Suprapubic skin (tissue), 4 donors: ENCODE data around the gene RMDN3. TPM values are rescaled to one million over a fixed set of nuclear protein-coding genes. Genes with fewer than 3 reads are reported as not detected.
A peak's percentile ranks its signal among the peaks of the same experiment; 100 is the strongest.

Experiments used
- DNase-seq, 2 donors: peaks; one replicate each; pipeline ENCODE4 v3.0.0-alpha.2; 2019; ENCODE audit warnings: low spot score in 2 of 2
- H3K27ac ChIP-seq: fragments of 200-600 bp; sonication (generic); one replicate; pipeline ENCODE4 v1.5.1; 2019
- H3K27me3 ChIP-seq: fragments of 200-600 bp; sonication (generic); one replicate; pipeline ENCODE4 v1.5.1; 2019
- H3K36me3 ChIP-seq: fragments of 200-600 bp; sonication (generic); one replicate; pipeline ENCODE4 v1.5.1; 2019
- H3K4me1 ChIP-seq: fragments of 200-600 bp; sonication (generic); one replicate; pipeline ENCODE4 v1.5.1; 2019
- H3K4me3 ChIP-seq: fragments of 200-600 bp; sonication (generic); one replicate; pipeline ENCODE4 v1.5.1; 2019; ENCODE audit warnings: mild to moderate bottlenecking
- H3K9me3 ChIP-seq: fragments of 200-600 bp; sonication (generic); one replicate; pipeline ENCODE4 v1.5.1; 2019
- CTCF ChIP-seq, 2 donors: fragments of 200-600 bp in 1 of 2; fragments of 450-650 bp in 1 of 2; sonication (generic) in 1 of 2; IDR thresholded peaks; one replicate each; pipeline ENCODE4 v1.5.1; 2016 to 2019; ENCODE audit warnings: antibody characterized with exemption in 2 of 2, mild to moderate bottlenecking in 1 of 2, moderate library complexity in 1 of 2
- EP300 ChIP-seq: sonication (generic); formaldehyde crosslinking; IDR thresholded peaks from one replicate; pipeline ENCODE4 v1.6.1; 2017; ENCODE audit warnings: antibody characterized with exemption
- POLR2A ChIP-seq, 2 donors: fragments of 450-650 bp; IDR thresholded peaks; one replicate each; pipeline ENCODE4 v1.6.1; 2017; ENCODE audit warnings: antibody characterized with exemption in 2 of 2, mild to moderate bottlenecking in 2 of 2, moderate library complexity in 2 of 2
- POLR2AphosphoS5 ChIP-seq, 3 donors: sonication (generic); formaldehyde crosslinking; IDR thresholded peaks; one replicate each; pipeline ENCODE4 v1.6.1; 2017; ENCODE audit warnings: antibody characterized with exemption in 3 of 3
- WGBS: methylation state at CpG from one replicate; pipeline ENCODE4 v1.1.5; 2018; 5-methylcytosine and 5-hydroxymethylcytosine counted together
- total RNA-seq, 4 donors: library from RNA; depleted of rRNA; stranded (reverse); fragments of >200 nt; gene quantifications; one replicate each; pipeline ENCODE4 v1.1.0, GENCODE V29; 2016

Gene RMDN3
- 10 to 100 TPM; 25.4 to 44.8 (median 35.6) TPM for total RNA-seq

- DNase-seq, result peak; percentile 94 to 95
- Histone ChIP-seq H3K36me3 (peaks cover 22% of the 10 kb centered on the region), H3K9me3 (no peaks in the 10 kb centered on the region), H3K4me1 (peaks cover 22% of the 10 kb centered on the region), H3K27me3 (no peaks in the 10 kb centered on the region), H3K27ac (peak within 1 kb of the TSS; percentile 72), H3K4me3 (peak within 1 kb of the TSS; percentile 90)
- WGBS, result under 1% methylated on average over 37 of the region's 66 CpGs
- no peak for TF ChIP-seq CTCF (IDR thresholded peaks at IDR 0.05)
- TF ChIP-seq POLR2A (IDR thresholded peaks at IDR 0.05), result peak in 1 of 2 donors; percentile 32
- TF ChIP-seq POLR2AphosphoS5 (IDR thresholded peaks at IDR 0.05), result peak in 1 of 3 donors; percentile 55
- TF ChIP-seq EP300, result no peak
These were observed at the start of gene RMDN3 for GRCh38 chr15:40754883-40755811. TSS of gene RMDN3 (minus strand) at chr15:40755254. CDS start at chr15:40754783, 471 bp downstream.

- TF ChIP-seq POLR2AphosphoS5 (IDR thresholded peaks at IDR 0.05) (no peak), POLR2A (IDR thresholded peaks at IDR 0.05) (no peak), CTCF (IDR thresholded peaks at IDR 0.05) (no peak), EP300 (no peak)
- H3K9me3 ChIP-seq, result no peaks in the 10 kb centered on the region
- 88% methylated on average over 1 of the region's 1 CpG for WGBS
- no peak overlapping the region for H3K4me3 ChIP-seq
- peaks cover 4% of the 10 kb centered on the region for H3K36me3 ChIP-seq
- no peak for DNase-seq
- H3K27me3 ChIP-seq, result no peaks in the 10 kb centered on the region
- peaks cover 22% of the 10 kb centered on the region for H3K4me1 ChIP-seq
- H3K27ac ChIP-seq, result no peak overlapping the region
These were observed 48.6 kb upstream of the RMDN3 start for GRCh38 chr15:40803688-40804087.

- Histone ChIP-seq H3K27me3 (no peaks in the 10 kb centered on the region), H3K9me3 (no peaks in the 10 kb centered on the region), H3K4me1 (peaks cover 16% of the 10 kb centered on the region), H3K4me3 (no peak overlapping the region), H3K36me3 (peaks cover 4% of the 10 kb centered on the region), H3K27ac (no peak overlapping the region)
- TF ChIP-seq POLR2A (IDR thresholded peaks at IDR 0.05) (no peak), POLR2AphosphoS5 (IDR thresholded peaks at IDR 0.05) (no peak), CTCF (IDR thresholded peaks at IDR 0.05) (no peak), EP300 (no peak)
- WGBS, result 86% methylated on average over 2 of the region's 2 CpGs
- DNase-seq, result no peak
These were observed 48.0 kb upstream of the RMDN3 start for GRCh38 chr15:40803076-40803475.

- Histone ChIP-seq H3K9me3 (no peaks in the 10 kb centered on the region), H3K27me3 (no peaks in the 10 kb centered on the region), H3K27ac (peak overlapping the region; percentile 61), H3K36me3 (peaks cover 4% of the 10 kb centered on the region), H3K4me1 (peaks cover 8% of the 10 kb centered on the region), H3K4me3 (no peak overlapping the region)
- DNase-seq, result no peak
- 95% methylated on average over 3 of the region's 3 CpGs for WGBS
- TF ChIP-seq EP300 (no peak), POLR2A (IDR thresholded peaks at IDR 0.05) (no peak), CTCF (IDR thresholded peaks at IDR 0.05) (no peak), POLR2AphosphoS5 (IDR thresholded peaks at IDR 0.05) (no peak)
These were observed 44.5 kb upstream of the RMDN3 start for GRCh38 chr15:40799523-40799922.

- 95% methylated on average over 5 of the region's 5 CpGs for WGBS
- H3K4me3 ChIP-seq, result no peak overlapping the region
- peaks cover 5% of the 10 kb centered on the region for H3K36me3 ChIP-seq
- H3K27me3 ChIP-seq, result no peaks in the 10 kb centered on the region
- DNase-seq, result no peak
- peaks cover 18% of the 10 kb centered on the region for H3K4me1 ChIP-seq
- H3K9me3 ChIP-seq, result no peaks in the 10 kb centered on the region
- H3K27ac ChIP-seq, result no peak overlapping the region
- no peak for TF ChIP-seq POLR2AphosphoS5 (IDR thresholded peaks at IDR 0.05)
- TF ChIP-seq POLR2A (IDR thresholded peaks at IDR 0.05), result no peak
- TF ChIP-seq CTCF (IDR thresholded peaks at IDR 0.05), result no peak
- TF ChIP-seq EP300, result no peak
These were observed 41.5 kb upstream of the RMDN3 start for GRCh38 chr15:40796512-40796911.
